H1 (cell line): ENCODE results near the gene PLAU. TPM values are rescaled to one million over a fixed set of nuclear protein-coding genes. Genes with fewer than 3 reads are reported as not detected.

Experiments
- CTCF ChIA-PET: fragments of 300-600 bp; sonication (Branson Sonifier 250); formaldehyde crosslinking; loops from one replicate; lab custom pipeline; 2021; ENCODE audit not compliant: partially characterized antibody; lab: Charles Lee
- POLR2A ChIA-PET: fragments of 300-600 bp; sonication (Branson Sonifier 250); formaldehyde crosslinking; loops from one replicate; lab custom pipeline; 2021; ENCODE audit warnings: inconsistent platforms; ENCODE audit not compliant: partially characterized antibody; lab: Charles Lee
- DNase-seq, 2 experiments: peaks; one replicate each; pipeline versions ENCODE4 v3.0.0 to v3.0.0-alpha.2; 2010 to 2022; ENCODE audit warnings: low spot score in 2 of 2, low read depth in 1 of 2, mixed read lengths in 1 of 2
- FAIRE-seq: peaks from 2 replicates; lab custom pipeline; 2011; peaks lifted over from hg19 to GRCh38; lab: Jason Lieb, UNC
- H2AFZ ChIP-seq: 2 replicates; pipeline ENCODE4 v1.8.1; 2012; ENCODE audit warnings: low read length, inconsistent platforms
- H2AK5ac ChIP-seq: 2 replicates; pipeline ENCODE4 v1.6.1; 2013; ENCODE audit warnings: low read depth, low read length
- H2BK120ac ChIP-seq: replicated peaks from 2 replicates; pipeline ENCODE3; 2013; ENCODE audit warnings: low read depth, low read length, inconsistent platforms
- H2BK12ac ChIP-seq: 2 replicates; pipeline ENCODE4 v1.6.1; 2013; ENCODE audit warnings: low read depth, low read length
- H2BK15ac ChIP-seq: 2 replicates; pipeline ENCODE4 v1.6.1; 2013; ENCODE audit warnings: low read length
- H2BK20ac ChIP-seq: 2 replicates; pipeline ENCODE4 v1.6.1; 2013; ENCODE audit warnings: low read length
- H2BK5ac ChIP-seq: 2 replicates; pipeline ENCODE4 v1.6.1; 2013; ENCODE audit warnings: low read depth, low read length
- H3K14ac ChIP-seq: 2 replicates; pipeline ENCODE4 v1.6.1; 2013; ENCODE audit warnings: inconsistent platforms; ENCODE audit not compliant: insufficient read length
- H3K18ac ChIP-seq: 2 replicates; pipeline ENCODE4 v1.6.1; 2013; ENCODE audit warnings: low read length; ENCODE audit errors: extremely low read depth
- H3K23ac ChIP-seq: 2 replicates; pipeline ENCODE4 v1.6.1; 2013; ENCODE audit warnings: inconsistent platforms; ENCODE audit not compliant: insufficient read length
- H3K23me2 ChIP-seq: 2 replicates; pipeline ENCODE4 v1.6.1; 2013; ENCODE audit warnings: low read depth, low read length
- H3K27ac ChIP-seq: 2 replicates; pipeline ENCODE4 v1.6.1; 2011; ENCODE audit warnings: low read depth, low read length, inconsistent platforms
- H3K27me3 ChIP-seq, 4 experiments: replicated peaks in 1 of 4; 1 replicate in 1 of 4; 2 replicates in 3 of 4; pipeline versions ENCODE4 v1.6.1 to v1.8.1; 2011 to 2013; ENCODE audit warnings: low read length in 3 of 4, mild to moderate bottlenecking in 3 of 4, inconsistent platforms in 2 of 4, mixed read lengths in 2 of 4, moderate library complexity in 1 of 4; ENCODE audit not compliant: control insufficient read depth in 3 of 4, insufficient read depth in 3 of 4; ENCODE audit errors: extremely low read depth in 1 of 4
- H3K36me3 ChIP-seq, 4 experiments: 2 replicates each; pipeline versions ENCODE4 v1.6.1 to v1.8.1; 2011 to 2013; ENCODE audit warnings: mild to moderate bottlenecking in 4 of 4, low read length in 3 of 4, moderate library complexity in 2 of 4, control low read depth in 1 of 4, inconsistent platforms in 1 of 4; ENCODE audit not compliant: insufficient read depth in 4 of 4, control insufficient read depth in 2 of 4
- H3K4ac ChIP-seq: replicated peaks from 2 replicates; pipeline ENCODE3; 2013; ENCODE audit warnings: low read length, low read depth, mixed read lengths, inconsistent platforms; ENCODE audit not compliant: insufficient read length
- H3K4me1 ChIP-seq, 4 experiments: replicated peaks in 1 of 4; 1 replicate in 1 of 4; 2 replicates in 3 of 4; pipeline versions ENCODE4 v1.6.1 to v1.8.1; 2011 to 2013; ENCODE audit warnings: low read length in 3 of 4, inconsistent platforms in 2 of 4, mixed read lengths in 1 of 4; ENCODE audit not compliant: insufficient read depth in 4 of 4, control insufficient read depth in 3 of 4
- H3K4me2 ChIP-seq, 2 experiments: 2 replicates each; pipeline versions ENCODE4 v1.6.1 to v1.8.1; 2011 to 2013; ENCODE audit warnings: low read depth in 2 of 2, low read length in 2 of 2, control low read depth in 1 of 2, inconsistent platforms in 1 of 2, mild to moderate bottlenecking in 1 of 2; ENCODE audit not compliant: insufficient read depth in 1 of 2
- H3K4me3 ChIP-seq, 4 experiments: fragments of 200-600, 300-600 bp in 1 of 4; sonication (generic), shearing (Covaris generic), sonication (Bioruptor Twin) in 1 of 4; 2 replicates each; pipeline versions ENCODE4 v1.5.1 to v1.8.1; 2011 to 2016; ENCODE audit warnings: low read length in 4 of 4, low read depth in 3 of 4, control low read depth in 2 of 4, inconsistent platforms in 2 of 4, mild to moderate bottlenecking in 2 of 4, mixed read lengths in 1 of 4, moderate library complexity in 1 of 4; ENCODE audit not compliant: insufficient read depth in 2 of 4; ENCODE audit errors: extremely low read depth in 1 of 4
- H3K56ac ChIP-seq: replicated peaks from 2 replicates; pipeline ENCODE3; 2013; ENCODE audit warnings: low read depth, mild to moderate bottlenecking, mixed read lengths, low read length, inconsistent platforms; ENCODE audit not compliant: insufficient read length
- H3K79me1 ChIP-seq: 2 replicates; pipeline ENCODE4 v1.6.1; 2013; ENCODE audit warnings: low read depth, low read length, control low read depth
- H3K79me2 ChIP-seq, 2 experiments: 2 replicates each; pipeline versions ENCODE4 v1.6.1 to v1.8.1; 2012 to 2013; ENCODE audit warnings: low read length in 2 of 2, mild to moderate bottlenecking in 2 of 2, inconsistent platforms in 1 of 2; ENCODE audit not compliant: insufficient read depth in 2 of 2, control insufficient read depth in 1 of 2
- H3K9ac ChIP-seq, 4 experiments: replicated peaks in 1 of 4; 1 replicate in 1 of 4; 2 replicates in 3 of 4; pipeline versions ENCODE4 v1.6.1 to v1.8.1; 2011 to 2013; ENCODE audit warnings: low read depth in 3 of 4, low read length in 3 of 4, control low read depth in 2 of 4, mild to moderate bottlenecking in 2 of 4, moderate library complexity in 2 of 4, inconsistent platforms in 1 of 4; ENCODE audit errors: extremely low read depth in 1 of 4
- H3K9me3 ChIP-seq, 2 experiments: 2 replicates each; pipeline versions ENCODE4 v1.6.1 to v1.8.1; 2012 to 2013; ENCODE audit warnings: mild to moderate bottlenecking in 2 of 2, moderate library complexity in 2 of 2, control low read depth in 1 of 2, inconsistent platforms in 1 of 2, low read depth in 1 of 2, low read length in 1 of 2, mixed read lengths in 1 of 2; ENCODE audit not compliant: insufficient read depth in 2 of 2
- H4K20me1 ChIP-seq, 2 experiments: replicated peaks in 1 of 2; 2 replicates each; pipeline versions ENCODE3 to v1.8.1; 2011 to 2013; ENCODE audit warnings: inconsistent platforms in 2 of 2, low read length in 2 of 2, mild to moderate bottlenecking in 1 of 2; ENCODE audit not compliant: insufficient read depth in 2 of 2, control insufficient read depth in 1 of 2
- H4K5ac ChIP-seq: 2 replicates; pipeline ENCODE4 v1.6.1; 2013; ENCODE audit warnings: low read length, low read depth, mixed read lengths, inconsistent platforms; ENCODE audit not compliant: insufficient read length
- H4K8ac ChIP-seq: 2 replicates; pipeline ENCODE4 v1.8.0; 2013; ENCODE audit warnings: mild to moderate bottlenecking, moderate library complexity, low read length, inconsistent platforms; ENCODE audit not compliant: insufficient read depth; ENCODE audit errors: extremely low read depth
- H4K91ac ChIP-seq: replicated peaks from 2 replicates; pipeline ENCODE3; 2013; ENCODE audit warnings: low read length, mixed read lengths, inconsistent platforms; ENCODE audit not compliant: insufficient read length
- CBX5 ChIP-seq: fragments of 300-800, 300-1000 bp; sonication (generic); IDR thresholded peaks from 2 replicates; pipeline ENCODE4 v1.7.1; 2016; ENCODE audit warnings: antibody characterized with exemption, low read length, low read depth
- CREB1 ChIP-seq: IDR thresholded peaks from 2 replicates; pipeline ENCODE4 v1.6.1; 2012; ENCODE audit warnings: inconsistent platforms
- HDAC2 ChIP-seq, 2 experiments: fragments of 300-600 bp in 1 of 2; sonication (generic) in 1 of 2; IDR thresholded peaks; 2 replicates each; pipeline ENCODE4 v1.6.1; 2011 to 2012; ENCODE audit warnings: low read depth in 2 of 2, low read length in 2 of 2, mild to moderate bottlenecking in 2 of 2, moderate library complexity in 2 of 2, borderline replicate concordance in 1 of 2, inconsistent platforms in 1 of 2
- KDM5A ChIP-seq: fragments of 200-600 bp; IDR thresholded peaks from 2 replicates; pipeline ENCODE4 v1.7.1; 2012; ENCODE audit warnings: mild to moderate bottlenecking, low read length, inconsistent platforms, mixed read lengths
- MAFK ChIP-seq: IDR thresholded peaks from 2 replicates; pipeline ENCODE4 v1.6.1; 2012; ENCODE audit warnings: low read depth, mild to moderate bottlenecking, improper control_type of control experiment, low read length
- RAD21 ChIP-seq, 2 experiments: IDR thresholded peaks in 1 of 2; conservative IDR thresholded peaks in 1 of 2; 2 replicates each; pipeline ENCODE4 v1.6.1; 2011; ENCODE audit warnings: low read depth in 2 of 2, low read length in 2 of 2, improper control_type of control experiment in 1 of 2, inconsistent platforms in 1 of 2, mild to moderate bottlenecking in 1 of 2, moderate library complexity in 1 of 2
- RFX5 ChIP-seq: IDR thresholded peaks from 2 replicates; pipeline ENCODE4 v1.6.1; 2011; ENCODE audit warnings: low read depth, low read length, improper control_type of control experiment, borderline replicate concordance
- RXRA ChIP-seq: IDR thresholded peaks from 2 replicates; pipeline ENCODE4 v1.6.1; 2011; ENCODE audit warnings: low read depth, mild to moderate bottlenecking, low read length, moderate library complexity; ENCODE audit not compliant: insufficient read depth
- SAP30 ChIP-seq: fragments of 300-600 bp; sonication (generic); IDR thresholded peaks from 2 replicates; pipeline ENCODE4 v1.7.1; 2012; ENCODE audit warnings: low read length, moderate library complexity, mild to moderate bottlenecking, inconsistent platforms; ENCODE audit not compliant: insufficient read depth, insufficient replicate concordance
- SIN3A ChIP-seq, 2 experiments: IDR thresholded peaks in 1 of 2; conservative IDR thresholded peaks in 1 of 2; 2 replicates each; pipeline ENCODE4 v1.6.1; 2011 to 2012; ENCODE audit warnings: low read length in 2 of 2, improper control_type of control experiment in 1 of 2, low read depth in 1 of 2, mild to moderate bottlenecking in 1 of 2
- TEAD4 ChIP-seq: IDR thresholded peaks from 2 replicates; pipeline ENCODE4 v1.6.1; 2012; ENCODE audit warnings: low read depth, low read length, inconsistent platforms, mixed read lengths
- WGBS, 2 experiments: shearing (Covaris generic) in 1 of 2; methylation state at CpG; one replicate each; pipeline versions ENCODE4 v1.1.6 to v1.1.7; 2013 to 2015; ENCODE audit warnings: low lambda C conversion rate in 2 of 2, mixed read lengths in 2 of 2, inconsistent platforms in 1 of 2, low coverage in 1 of 2, missing lambda C conversion rate in 1 of 2; ENCODE audit not compliant: insufficient replicate concordance in 2 of 2, insufficient coverage in 1 of 2, insufficient read length in 1 of 2; ENCODE audit errors: extremely low coverage in 1 of 2, missing lambda C conversion rate in 1 of 2; 5-methylcytosine and 5-hydroxymethylcytosine counted together
- polyA plus RNA-seq, 7 experiments: library from polyadenylated mRNA; depleted of rRNA in 3 of 7; stranded (reverse) in 5 of 7; unstranded in 2 of 7; fragments of >200 nt in 5 of 7; fragments of 200-250 nt in 2 of 7; gene quantifications; 1 replicate in 5 of 7; 2 replicates in 1 of 7; 4 replicates in 1 of 7; pipeline versions ENCODE4 v1.2.1 to v1.2.3, GENCODE V29; 2011 to 2013; ENCODE audit warnings: missing spikeins in 2 of 7, mixed read lengths in 2 of 7
- total RNA-seq: library from RNA; stranded (reverse); fragmentation: NEBNext Ultra II Directional; extraction: Animal tissue kit (Norgen Biotek cat#: 25700); gene quantifications from 2 replicates; pipeline ENCODE4 v1.2.1, GENCODE V29; 2021
- TF ChIP-seq, protein P1 (sequence below): IDR thresholded peaks from 2 replicates; pipeline ENCODE4 v1.6.1; 2012; ENCODE audit warnings: inconsistent platforms

Gene PLAU
- total and polyA plus RNA-seq, 2 of the 8 experiments (the other 6 are each of a cell fraction or from before 2014, with no cell fraction given): 16.2 to 26.1 TPM

DNA sequence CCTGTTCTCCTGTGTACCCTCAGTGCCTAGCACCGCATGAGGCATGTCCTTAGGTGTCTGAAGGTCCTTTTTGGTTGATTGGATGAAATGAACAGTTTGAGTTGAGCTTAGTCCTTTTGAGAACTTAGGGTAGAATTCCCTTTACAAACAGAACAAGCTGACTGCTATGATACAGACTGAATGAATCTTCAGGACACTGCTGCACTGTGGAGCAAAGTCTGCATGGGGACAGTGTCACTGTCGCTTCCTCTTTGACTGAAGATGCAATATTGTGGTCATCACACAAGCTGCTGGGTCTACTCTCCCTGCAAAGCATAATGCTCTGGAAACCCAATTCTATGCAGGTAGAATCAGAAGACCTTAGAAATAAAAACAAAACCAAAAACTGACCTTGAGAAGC, 8.6 kb upstream of the PLAU start:
- Histone ChIP-seq H4K5ac (no peak overlapping the region), H2AFZ (no peak overlapping the region; the same call in 1 of the 2 replicates), H3K4me2 (no peak overlapping the region), H3K23ac (no peak overlapping the region), H3K9me3 (no peaks in the 10 kb centered on the region), H3K79me2 (no peaks in the 10 kb centered on the region), H4K20me1 (no peaks in the 10 kb centered on the region), H4K91ac (no peak overlapping the region), H3K79me1 (no peaks in the 10 kb centered on the region; the same call in 1 of the 2 replicates), H3K18ac (no peak overlapping the region), H3K27me3 (no peaks in the 10 kb centered on the region; a peak in 1 of 7 replicates), H2BK12ac (no peak overlapping the region), H3K27ac (no peak overlapping the region), H3K4me3 (no peak overlapping the region), H3K36me3 (no peaks in the 10 kb centered on the region), H3K14ac (no peak overlapping the region), H3K4ac (no peak overlapping the region), H3K23me2 (no peaks in the 10 kb centered on the region), H2BK20ac (no peak overlapping the region), H3K9ac (no peak overlapping the region), H2BK5ac (no peak overlapping the region), H2BK15ac (0 out of 2 replicates have a peak overlapping the region, but pooled peaks have one; percentile 61), H4K8ac (no peak overlapping the region), H2AK5ac (no peak overlapping the region; the same call in 1 of the 2 replicates), H2BK120ac (no peak overlapping the region), H3K56ac (no peak overlapping the region), H3K4me1 (peaks cover 6 to 10% (median 10%) of the 10 kb centered on the region in 4 experiments; a peak in 6 of 7 replicates)
- TF ChIP-seq RAD21 (IDR thresholded peaks at IDR 0.05 in 1 of 2, conservative IDR thresholded peaks at IDR 0.05 in 1 of 2; ENCODE audit: low read depth in 2 of 2, low read length in 2 of 2) (no peak), MAFK (no peak), RXRA (no peak), KDM5A (no peak), CREB1 (no peak), CBX5 (no peak), RFX5 (no peak), SIN3A (conservative IDR thresholded peaks at IDR 0.05 in 1 of 2, IDR thresholded peaks at IDR 0.05 in 1 of 2; ENCODE audit: low read depth in 1 of 2, low read length in 2 of 2) (no peak), HDAC2 (IDR thresholded peaks at IDR 0.05; ENCODE audit: borderline replicate concordance in 1 of 2, low read depth in 2 of 2, low read length in 2 of 2) (no peak), TEAD4 (no peak), SAP30 (no peak)
- TF ChIP-seq, protein P1, sequence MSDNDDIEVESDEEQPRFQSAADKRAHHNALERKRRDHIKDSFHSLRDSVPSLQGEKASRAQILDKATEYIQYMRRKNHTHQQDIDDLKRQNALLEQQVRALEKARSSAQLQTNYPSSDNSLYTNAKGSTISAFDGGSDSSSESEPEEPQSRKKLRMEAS: no peak
- 95% methylated on average over 2 of the region's 2 CpGs; no CpG with 5 or more reads in 1 of the 2 experiments for WGBS, 2 experiments
- ChIA-PET POLR2A (interaction anchor here (0.6 to 1.5 kb wide), 6 partner anchors 12 to 253 kb away, joined by 3 to 5 read pairs (median 3); no protein-coding TSS in a partner anchor), CTCF (interaction anchor here (0.6 to 14.8 kb wide), 9 partner anchors 8 to 274 kb away, joined by 3 to 103 read pairs (median 6); no protein-coding TSS in a partner anchor)
- FAIRE-seq: no peak
- no peak for DNase-seq
